Mucosa of rectum (tissue), 2 donors: ENCODE results near the gene ACOT13.
"Not testable (repeated sequence)": the region's sequence is repeated elsewhere in the genome, so short reads cannot be mapped to it uniquely, and the experiment has no call there.

Experiments
- H3K27ac ChIP-seq, 2 donors: one replicate each; pipeline ENCODE4 v1.7.0; 2013; ENCODE audit warnings: inconsistent platforms in 2 of 2, low read depth in 2 of 2, low read length in 2 of 2
- H3K27me3 ChIP-seq, 2 donors: one replicate each; pipeline ENCODE4 v1.7.0; 2013; ENCODE audit warnings: low read length in 2 of 2; ENCODE audit not compliant: control insufficient read depth in 2 of 2, insufficient read depth in 2 of 2
- H3K36me3 ChIP-seq, 2 donors: one replicate each; pipeline ENCODE4 v1.7.0; 2013; ENCODE audit warnings: low read length in 2 of 2; ENCODE audit not compliant: control insufficient read depth in 2 of 2, insufficient read depth in 2 of 2
- H3K4me1 ChIP-seq, 2 donors: one replicate each; pipeline ENCODE4 v1.7.0; 2013; ENCODE audit warnings: low read length in 2 of 2, mild to moderate bottlenecking in 1 of 2; ENCODE audit not compliant: control insufficient read depth in 2 of 2, insufficient read depth in 2 of 2
- H3K4me3 ChIP-seq, 2 donors: one replicate each; pipeline ENCODE4 v1.7.0; 2013; ENCODE audit warnings: low read length in 2 of 2
- H3K9ac ChIP-seq, 2 donors: one replicate each; pipeline ENCODE4 v1.7.0; 2013; ENCODE audit warnings: low read length in 2 of 2, low read depth in 1 of 2, mild to moderate bottlenecking in 1 of 2
- H3K9me3 ChIP-seq, 2 donors: one replicate each; pipeline ENCODE4 v1.7.0; 2013; ENCODE audit warnings: low read length in 2 of 2; ENCODE audit not compliant: control insufficient read depth in 2 of 2
- donor health status: healthy.
- donor health status: Normal muscosa, but diverticular disease.

Gene ACOT13

DNA sequence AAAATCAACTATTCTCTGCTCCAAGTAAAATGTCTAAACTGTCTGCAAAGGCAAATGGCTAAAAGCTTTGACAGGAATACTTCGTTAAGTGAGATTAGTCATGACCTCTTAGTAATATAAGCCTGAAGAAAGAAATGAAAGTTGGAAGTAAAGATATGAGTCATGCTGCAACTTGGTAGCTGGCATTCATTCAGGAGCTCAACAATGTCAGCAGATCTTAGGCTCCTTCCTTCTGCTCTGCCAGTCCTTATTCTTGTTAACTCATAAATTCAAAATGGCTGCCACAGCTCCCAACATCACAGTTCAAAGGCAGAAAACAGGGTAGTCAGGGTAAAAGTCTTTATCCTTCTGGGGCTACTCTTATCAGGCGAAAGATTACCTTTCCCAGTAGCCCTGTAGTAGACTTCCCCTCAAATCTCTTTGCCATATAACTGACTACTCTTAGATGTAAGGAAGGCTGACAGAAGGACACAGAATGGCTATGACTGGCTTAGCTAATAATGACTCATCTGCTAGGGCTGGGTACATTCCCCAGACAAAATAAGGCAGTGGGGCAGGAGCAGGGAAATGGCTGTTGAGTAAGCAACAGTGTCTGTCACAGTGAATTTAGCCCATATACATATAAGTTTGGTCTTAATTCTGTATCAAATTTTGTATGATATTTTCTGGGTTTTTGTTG is 76.5 kb downstream of the ACOT13 start:
- peaks cover 0 to 3% of the 10 kb centered on the region in 2 donors for H3K4me1 ChIP-seq

DNA sequence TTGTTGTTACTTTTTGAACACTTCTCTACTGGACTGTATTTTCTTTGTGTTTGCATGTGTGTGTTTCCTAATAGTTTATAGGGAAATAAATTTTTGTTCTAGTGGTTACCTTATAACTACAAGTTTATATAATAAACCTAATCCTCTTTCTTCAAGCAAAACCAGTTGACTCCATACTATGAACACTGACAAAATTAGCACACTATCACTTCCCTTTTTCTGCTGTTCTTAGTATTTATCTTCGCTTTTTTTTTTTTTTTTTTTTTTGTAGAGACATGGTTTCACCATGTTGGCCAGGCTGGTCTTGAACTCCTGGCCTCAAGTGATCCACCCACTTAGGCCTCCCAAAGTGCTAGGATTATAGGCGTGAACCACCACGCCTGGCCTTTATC is 77.1 kb downstream of the ACOT13 start:
- Histone ChIP-seq H3K4me3 (no peak overlapping the region), H3K27ac (peak overlapping the region; percentile 7 to 16)

More for the DNA sequence above, 76.5 kb downstream of the ACOT13 start:
- H3K9me3 ChIP-seq = no peaks in the 10 kb centered on the region
- H3K27me3 ChIP-seq = no peaks in the 10 kb centered on the region
- no peaks in the 10 kb centered on the region for H3K36me3 ChIP-seq
- H3K9ac ChIP-seq = no peak overlapping the region
- H3K27ac ChIP-seq = peak overlapping the region; percentile 29 to 42
- H3K4me3 ChIP-seq = no peak overlapping the region

DNA sequence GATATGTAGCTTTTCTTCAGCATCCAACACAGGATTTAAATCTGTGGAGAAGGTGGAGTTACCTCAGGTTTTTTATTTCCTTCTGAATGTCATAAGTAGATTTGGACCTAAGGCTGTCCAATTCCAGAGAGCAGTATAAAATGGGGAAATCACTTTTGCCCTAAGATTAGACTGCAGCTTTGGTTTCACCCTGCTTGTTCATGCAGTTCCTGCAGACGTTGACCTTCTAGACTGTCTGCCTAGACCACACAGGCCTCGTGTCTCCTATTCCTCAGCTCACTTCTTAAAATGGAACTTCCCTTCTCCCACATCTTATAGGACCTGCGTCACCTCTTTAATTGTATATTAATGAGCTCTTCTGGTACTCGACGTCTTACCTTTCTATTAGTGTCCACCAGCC is 78.0 kb downstream of the ACOT13 start:
- peaks cover 0 to 3% of the 10 kb centered on the region in 2 donors for H3K4me1 ChIP-seq
- no peak overlapping the region for H3K27ac ChIP-seq
- H3K27me3 ChIP-seq = no peaks in the 10 kb centered on the region
- H3K9me3 ChIP-seq = no peaks in the 10 kb centered on the region
- H3K4me3 ChIP-seq = no peak overlapping the region
- no peak overlapping the region for H3K9ac ChIP-seq
- H3K36me3 ChIP-seq = no peaks in the 10 kb centered on the region

More for the DNA sequence above, 77.1 kb downstream of the ACOT13 start:
- Histone ChIP-seq H3K27me3 (no peaks in the 10 kb centered on the region), H3K9ac (no peak overlapping the region), H3K36me3 (no peaks in the 10 kb centered on the region), H3K4me1 (peaks cover 0 to 3% of the 10 kb centered on the region in 2 donors), H3K9me3 (no peaks in the 10 kb centered on the region)

DNA sequence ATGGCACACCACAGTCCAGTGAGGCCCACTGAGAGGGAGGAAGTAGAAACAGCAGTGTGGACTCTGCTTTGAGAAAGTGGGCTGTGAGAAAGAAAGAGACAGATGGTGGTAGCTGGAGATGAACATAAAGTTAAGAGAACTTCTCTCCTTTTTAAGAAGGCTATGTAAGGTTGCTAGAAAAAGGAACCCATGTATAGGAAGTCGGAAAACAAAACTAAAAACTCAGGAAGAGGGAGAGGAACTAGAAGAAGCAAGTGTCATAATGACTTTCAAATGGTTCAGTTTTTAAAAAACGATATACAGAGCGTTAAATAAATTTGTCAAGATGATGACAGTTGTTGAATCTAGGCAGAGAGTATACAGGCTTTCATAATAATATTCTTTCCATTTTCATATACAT is 82.4 kb downstream of the ACOT13 start:
- no peaks in the 10 kb centered on the region for H3K27me3 ChIP-seq
- no peaks in the 10 kb centered on the region for H3K9me3 ChIP-seq
- no peak overlapping the region for H3K9ac ChIP-seq
- H3K36me3 ChIP-seq = no peaks in the 10 kb centered on the region
- H3K4me1 ChIP-seq = no peaks in the 10 kb centered on the region
- H3K4me3 ChIP-seq = no peak overlapping the region
- H3K27ac ChIP-seq = no peak overlapping the region

DNA sequence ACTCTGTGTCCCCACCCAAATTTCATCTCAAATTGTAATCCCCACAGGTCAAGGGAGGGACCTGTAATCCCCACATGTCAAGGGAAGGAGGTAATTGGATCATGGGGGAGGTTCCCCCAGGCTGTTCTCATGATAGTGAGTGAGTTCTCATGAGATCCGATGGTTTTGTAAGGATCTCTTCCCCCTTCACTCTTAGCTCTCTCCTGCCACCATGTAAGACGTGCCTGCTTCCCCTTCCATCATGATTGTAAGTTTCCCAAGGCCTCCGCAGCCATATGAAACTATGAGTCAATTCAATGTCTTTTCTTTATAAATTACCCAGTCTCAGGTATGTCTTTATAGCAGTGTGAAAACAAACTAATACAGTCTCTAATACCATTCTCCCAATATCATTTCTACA is 84.0 kb downstream of the ACOT13 start:
- not testable (repeated sequence) for H3K4me3 ChIP-seq, H3K9me3 ChIP-seq, H3K27ac ChIP-seq, H3K27me3 ChIP-seq, H3K9ac ChIP-seq, H3K4me1 ChIP-seq, H3K36me3 ChIP-seq

DNA sequence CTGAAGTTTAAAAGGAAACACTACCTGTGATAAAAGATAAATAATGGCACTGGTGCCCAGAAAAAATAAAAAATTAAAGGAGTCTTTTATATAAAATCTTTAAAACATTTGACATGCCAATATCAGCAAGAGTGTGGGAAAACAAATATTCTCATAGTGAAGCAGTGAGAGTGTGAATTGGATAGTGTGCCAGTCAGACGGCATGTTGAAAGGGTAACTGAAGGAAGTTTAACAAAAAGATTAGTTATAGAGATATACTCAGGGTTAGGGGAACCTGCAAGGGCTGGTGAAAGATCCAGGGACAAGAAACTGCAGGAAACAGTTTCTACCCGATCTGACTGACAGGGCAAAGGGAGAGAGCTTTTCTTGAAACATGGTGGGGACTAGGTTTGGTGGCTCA is 85.6 kb downstream of the ACOT13 start:
- H3K4me3 ChIP-seq = no peak overlapping the region
- no peak overlapping the region for H3K9ac ChIP-seq
- no peak overlapping the region for H3K27ac ChIP-seq
- no peaks in the 10 kb centered on the region for H3K9me3 ChIP-seq
- no peaks in the 10 kb centered on the region for H3K27me3 ChIP-seq
- no peaks in the 10 kb centered on the region for H3K36me3 ChIP-seq
- H3K4me1 ChIP-seq = no peaks in the 10 kb centered on the region

DNA sequence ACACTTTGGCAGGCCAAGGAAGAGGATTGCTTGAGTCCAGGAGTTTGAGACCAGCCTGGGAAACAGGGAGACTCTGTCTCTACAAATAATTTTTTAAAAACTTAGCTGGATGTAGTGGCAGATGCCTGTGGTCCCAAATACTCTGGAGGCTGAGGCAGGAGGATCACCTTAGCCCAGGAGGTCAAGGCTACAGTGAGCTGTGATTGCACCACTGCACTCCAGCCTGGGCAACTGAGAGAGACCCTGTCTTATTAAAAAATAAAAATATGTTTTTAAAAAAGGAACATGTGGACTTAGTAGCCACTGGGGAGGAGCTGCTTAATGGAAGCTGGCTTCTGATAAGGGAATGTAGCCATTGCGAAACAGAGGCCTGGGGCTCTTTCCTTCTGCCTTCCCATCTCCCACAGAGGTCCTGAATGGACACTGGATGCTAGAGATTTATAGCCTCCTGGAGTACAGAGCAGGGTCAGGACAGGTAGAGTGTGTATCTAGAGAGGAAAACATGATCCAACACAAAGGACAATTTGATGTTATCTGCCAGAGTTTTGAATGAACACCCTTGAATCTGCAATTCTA is 86.1 kb downstream of the ACOT13 start:
- Histone ChIP-seq H3K9me3 (no peaks in the 10 kb centered on the region), H3K4me3 (no peak overlapping the region), H3K27ac (no peak overlapping the region), H3K27me3 (no peaks in the 10 kb centered on the region), H3K36me3 (no peaks in the 10 kb centered on the region), H3K9ac (no peak overlapping the region), H3K4me1 (no peaks in the 10 kb centered on the region)

DNA sequence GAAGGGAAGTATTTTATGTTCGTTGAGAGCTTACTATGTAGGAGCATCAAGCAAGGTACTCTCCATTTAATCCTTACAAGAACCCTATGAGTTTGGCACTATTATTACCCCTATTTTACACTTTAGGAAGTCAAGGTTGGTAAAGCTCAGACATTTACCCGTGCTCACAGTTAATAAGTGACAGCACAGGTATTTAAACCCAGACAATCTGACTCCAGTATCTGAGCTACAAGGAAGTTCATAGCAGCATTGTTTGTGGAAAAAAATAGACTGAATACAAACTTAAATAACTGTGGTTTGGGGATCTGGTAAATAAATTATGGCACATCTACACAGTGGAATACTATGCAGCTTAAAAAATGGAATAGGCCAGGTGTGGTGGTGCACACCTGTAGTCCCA is 86.7 kb downstream of the ACOT13 start:
- Histone ChIP-seq H3K27ac (no peak overlapping the region), H3K4me1 (no peaks in the 10 kb centered on the region), H3K27me3 (no peaks in the 10 kb centered on the region), H3K4me3 (no peak overlapping the region), H3K36me3 (no peaks in the 10 kb centered on the region), H3K9me3 (no peaks in the 10 kb centered on the region), H3K9ac (no peak overlapping the region)

DNA sequence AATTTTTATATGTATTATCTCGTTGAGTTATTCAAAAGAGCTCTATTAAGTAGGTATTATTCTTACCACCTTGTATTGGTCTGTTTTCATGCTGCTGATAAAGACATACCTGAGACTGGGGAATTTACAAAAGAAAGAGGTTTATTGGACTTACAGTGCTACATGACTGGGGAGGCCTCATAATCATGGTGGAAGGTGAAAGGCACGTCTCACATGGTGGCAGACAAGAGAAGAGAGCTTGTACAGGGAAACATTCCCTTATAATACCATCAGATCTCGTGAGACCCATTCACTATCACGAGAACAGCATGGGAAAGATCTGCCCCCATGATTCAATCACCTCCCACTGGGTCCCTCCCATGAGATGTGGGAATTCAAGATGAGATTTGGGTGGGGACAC is 87.5 kb downstream of the ACOT13 start:
- H3K4me3 ChIP-seq, H3K4me1 ChIP-seq, H3K27me3 ChIP-seq, H3K9me3 ChIP-seq, H3K9ac ChIP-seq, H3K36me3 ChIP-seq, H3K27ac ChIP-seq: not testable (repeated sequence)
